Measurements from ENCODE around the gene STX8.
"Not testable (repeated sequence)": the region's sequence is repeated elsewhere in the genome, so short reads cannot be mapped to it uniquely, and the experiment has no call there.

The STX8 gene

GRCh38 chr17:9258115-9259015 lies 317.3 kb downstream of the STX8 start:
- no peak for DNase-seq (ENCODE audit: low read depth)

- not testable (repeated sequence) for DNase-seq (ENCODE audit: low read depth)
Measured at GRCh38 chr17:9257630-9257965, 318.0 kb downstream of the STX8 start.

- peak; percentile 54 for DNase-seq (ENCODE audit: low read depth)
Measured at GRCh38 chr17:9256751-9257629, 318.6 kb downstream of the STX8 start.

GRCh38 chr17:9256361-9256750 lies 319.3 kb downstream of the STX8 start:
- DNase-seq (ENCODE audit: low read depth) = no peak

- DNase-seq (ENCODE audit: low read depth) = no peak
Measured at GRCh38 chr17:9255833-9256232, 319.8 kb downstream of the STX8 start.

GRCh38 chr17:9254841-9255240 lies 320.8 kb downstream of the STX8 start:
- no peak for DNase-seq (ENCODE audit: low read depth)

GRCh38 chr17:9253308-9253707 lies 322.3 kb downstream of the STX8 start:
- no peak for DNase-seq (ENCODE audit: low read depth)

GRCh38 chr17:9251273-9251672 lies 324.3 kb downstream of the STX8 start:
- no peak for DNase-seq (ENCODE audit: low read depth)

GRCh38 chr17:9249245-9249953 lies 326.2 kb downstream of the STX8 start:
- no peak for DNase-seq (ENCODE audit: low read depth)

GRCh38 chr17:9247401-9247938 lies 328.1 kb downstream of the STX8 start:
- DNase-seq (ENCODE audit: low read depth) = no peak

- peak; percentile 57 for DNase-seq (ENCODE audit: low read depth)
Measured at GRCh38 chr17:9244066-9245052, 331.3 kb downstream of the STX8 start.

- DNase-seq (ENCODE audit: low read depth) = no peak
Measured at GRCh38 chr17:9242983-9243382, 332.6 kb downstream of the STX8 start.

- no peak for DNase-seq (ENCODE audit: low read depth)
Measured at GRCh38 chr17:9242497-9242881, 333.1 kb downstream of the STX8 start.

- DNase-seq (ENCODE audit: low read depth) = no peak
Measured at GRCh38 chr17:9241774-9242496, 333.7 kb downstream of the STX8 start.

- DNase-seq (ENCODE audit: low read depth) = no peak
Measured at GRCh38 chr17:9241371-9241712, 334.3 kb downstream of the STX8 start.

GRCh38 chr17:9240659-9241370 lies 334.8 kb downstream of the STX8 start:
- no peak for DNase-seq (ENCODE audit: low read depth)

- no peak for DNase-seq (ENCODE audit: low read depth)
Measured at GRCh38 chr17:9239793-9240658, 335.6 kb downstream of the STX8 start.

GRCh38 chr17:9239246-9239792 lies 336.3 kb downstream of the STX8 start:
- no peak for DNase-seq (ENCODE audit: low read depth)
